ENCODE measurements around the gene LDB3.

Gene LDB3

GRCh38 chr10:86654411-86655172 is 13.7 kb upstream of the LDB3 start, which contains the start of gene OPN4:
OPN4 (plus strand) TSS chr10:86654547; CDS start chr10:86654784, 237 bp downstream.
- no peak within 1 kb of the TSS for H2AFZ ChIP-seq (ENCODE audit: low read depth, low read length)
- no peak within 1 kb of the TSS for H3K4me3 ChIP-seq (ENCODE audit: low read length)
- H3K27me3 ChIP-seq (ENCODE audit: insufficient read depth, low read length) = peaks cover 4% of the 10 kb centered on the region
- H3K36me3 ChIP-seq (ENCODE audit: insufficient read depth, low read length) = no peaks in the 10 kb centered on the region
- no peaks in the 10 kb centered on the region for H3K4me1 ChIP-seq (ENCODE audit: insufficient read depth, low read length)
- no peaks in the 10 kb centered on the region for H3K9me3 ChIP-seq (ENCODE audit: low read length)

- Histone ChIP-seq H3K27me3 (ENCODE audit: insufficient read depth, low read length) (peaks cover 1% of the 10 kb centered on the region), H2AFZ (ENCODE audit: low read depth, low read length) (no peak overlapping the region), H3K36me3 (ENCODE audit: insufficient read depth, low read length) (no peaks in the 10 kb centered on the region), H3K4me1 (ENCODE audit: insufficient read depth, low read length) (no peaks in the 10 kb centered on the region), H3K4me3 (ENCODE audit: low read length) (no peak overlapping the region), H3K9me3 (ENCODE audit: low read length) (no peaks in the 10 kb centered on the region)
Measured at GRCh38 chr10:86655173-86655540, 13.2 kb upstream of the LDB3 start.

- Histone ChIP-seq H3K4me3 (ENCODE audit: low read length) (no peak overlapping the region), H3K9me3 (ENCODE audit: low read length) (no peaks in the 10 kb centered on the region), H3K4me1 (ENCODE audit: insufficient read depth, low read length) (no peaks in the 10 kb centered on the region)
Measured at GRCh38 chr10:86655596-86655995, 12.7 kb upstream of the LDB3 start.

GRCh38 chr10:86657011-86657395 is 11.3 kb upstream of the LDB3 start:
- Histone ChIP-seq H3K4me1 (ENCODE audit: insufficient read depth, low read length) (no peaks in the 10 kb centered on the region), H3K9me3 (ENCODE audit: low read length) (no peaks in the 10 kb centered on the region), H3K27me3 (ENCODE audit: insufficient read depth, low read length) (no peaks in the 10 kb centered on the region), H3K36me3 (ENCODE audit: insufficient read depth, low read length) (no peaks in the 10 kb centered on the region), H3K4me3 (ENCODE audit: low read length) (no peak overlapping the region), H2AFZ (ENCODE audit: low read depth, low read length) (no peak overlapping the region)

More at GRCh38 chr10:86655596-86655995, 12.7 kb upstream of the LDB3 start:
- H2AFZ ChIP-seq (ENCODE audit: low read depth, low read length) = no peak overlapping the region
- no peaks in the 10 kb centered on the region for H3K36me3 ChIP-seq (ENCODE audit: insufficient read depth, low read length)
- no peaks in the 10 kb centered on the region for H3K27me3 ChIP-seq (ENCODE audit: insufficient read depth, low read length)

GRCh38 chr10:86657396-86658011 is 10.8 kb upstream of the LDB3 start:
- Histone ChIP-seq H3K27me3 (ENCODE audit: insufficient read depth, low read length) (no peaks in the 10 kb centered on the region), H3K4me3 (ENCODE audit: low read length) (no peak overlapping the region), H3K9me3 (ENCODE audit: low read length) (no peaks in the 10 kb centered on the region), H3K4me1 (ENCODE audit: insufficient read depth, low read length) (no peaks in the 10 kb centered on the region), H3K36me3 (ENCODE audit: insufficient read depth, low read length) (no peaks in the 10 kb centered on the region), H2AFZ (ENCODE audit: low read depth, low read length) (no peak overlapping the region)

GRCh38 chr10:86658261-86658741 is 10.0 kb upstream of the LDB3 start:
- no peaks in the 10 kb centered on the region for H3K27me3 ChIP-seq (ENCODE audit: insufficient read depth, low read length)
- no peaks in the 10 kb centered on the region for H3K9me3 ChIP-seq (ENCODE audit: low read length)
- no peak overlapping the region for H3K4me3 ChIP-seq (ENCODE audit: low read length)
- no peaks in the 10 kb centered on the region for H3K4me1 ChIP-seq (ENCODE audit: insufficient read depth, low read length)
- no peaks in the 10 kb centered on the region for H3K36me3 ChIP-seq (ENCODE audit: insufficient read depth, low read length)
- no peak overlapping the region for H2AFZ ChIP-seq (ENCODE audit: low read depth, low read length)

GRCh38 chr10:86658751-86659150 is 9.6 kb upstream of the LDB3 start:
- no peaks in the 10 kb centered on the region for H3K36me3 ChIP-seq (ENCODE audit: insufficient read depth, low read length)

GRCh38 chr10:86659161-86659691 is 9.1 kb upstream of the LDB3 start:
- Histone ChIP-seq H3K36me3 (ENCODE audit: insufficient read depth, low read length) (no peaks in the 10 kb centered on the region), H3K27me3 (ENCODE audit: insufficient read depth, low read length) (no peaks in the 10 kb centered on the region), H2AFZ (ENCODE audit: low read depth, low read length) (no peak overlapping the region), H3K4me1 (ENCODE audit: insufficient read depth, low read length) (no peaks in the 10 kb centered on the region), H3K9me3 (ENCODE audit: low read length) (no peaks in the 10 kb centered on the region), H3K4me3 (ENCODE audit: low read length) (no peak overlapping the region)

More at GRCh38 chr10:86658751-86659150, 9.6 kb upstream of the LDB3 start:
- Histone ChIP-seq H3K27me3 (ENCODE audit: insufficient read depth, low read length) (no peaks in the 10 kb centered on the region), H3K4me1 (ENCODE audit: insufficient read depth, low read length) (no peaks in the 10 kb centered on the region), H3K9me3 (ENCODE audit: low read length) (no peaks in the 10 kb centered on the region), H2AFZ (ENCODE audit: low read depth, low read length) (no peak overlapping the region), H3K4me3 (ENCODE audit: low read length) (no peak overlapping the region)

- Histone ChIP-seq H3K4me1 (ENCODE audit: insufficient read depth, low read length) (peaks cover 4% of the 10 kb centered on the region), H2AFZ (ENCODE audit: low read depth, low read length) (no peak overlapping the region), H3K27me3 (ENCODE audit: insufficient read depth, low read length) (no peaks in the 10 kb centered on the region), H3K36me3 (ENCODE audit: insufficient read depth, low read length) (no peaks in the 10 kb centered on the region), H3K9me3 (ENCODE audit: low read length) (no peaks in the 10 kb centered on the region), H3K4me3 (ENCODE audit: low read length) (no peak overlapping the region)
Measured at GRCh38 chr10:86659721-86660453, 8.4 kb upstream of the LDB3 start.

- Histone ChIP-seq H3K4me1 (ENCODE audit: insufficient read depth, low read length) (peaks cover 10% of the 10 kb centered on the region), H3K4me3 (ENCODE audit: low read length) (no peak overlapping the region), H2AFZ (ENCODE audit: low read depth, low read length) (no peak overlapping the region), H3K27me3 (ENCODE audit: insufficient read depth, low read length) (no peaks in the 10 kb centered on the region), H3K9me3 (ENCODE audit: low read length) (no peaks in the 10 kb centered on the region), H3K36me3 (ENCODE audit: insufficient read depth, low read length) (no peaks in the 10 kb centered on the region)
Measured at GRCh38 chr10:86661161-86662025, 6.9 kb upstream of the LDB3 start.

GRCh38 chr10:86662186-86663045 is 5.9 kb upstream of the LDB3 start:
- Histone ChIP-seq H3K4me1 (ENCODE audit: insufficient read depth, low read length) (peaks cover 10% of the 10 kb centered on the region), H3K27me3 (ENCODE audit: insufficient read depth, low read length) (no peaks in the 10 kb centered on the region), H3K36me3 (ENCODE audit: insufficient read depth, low read length) (no peaks in the 10 kb centered on the region), H3K4me3 (ENCODE audit: low read length) (no peak overlapping the region), H2AFZ (ENCODE audit: low read depth, low read length) (no peak overlapping the region), H3K9me3 (ENCODE audit: low read length) (no peaks in the 10 kb centered on the region)

- no peaks in the 10 kb centered on the region for H3K27me3 ChIP-seq (ENCODE audit: insufficient read depth, low read length)
- H2AFZ ChIP-seq (ENCODE audit: low read depth, low read length) = no peak overlapping the region
- peaks cover 10% of the 10 kb centered on the region for H3K4me1 ChIP-seq (ENCODE audit: insufficient read depth, low read length)
- no peaks in the 10 kb centered on the region for H3K9me3 ChIP-seq (ENCODE audit: low read length)
- no peaks in the 10 kb centered on the region for H3K36me3 ChIP-seq (ENCODE audit: insufficient read depth, low read length)
- H3K4me3 ChIP-seq (ENCODE audit: low read length) = no peak overlapping the region
Measured at GRCh38 chr10:86663046-86663345, 5.3 kb upstream of the LDB3 start.
